Heart left ventricle (tissue), 16 donors: Measurements from ENCODE around the gene SDC4. TPM values are rescaled to one million over a fixed set of nuclear protein-coding genes. Genes with fewer than 3 reads are reported as not detected.

Source experiments
- ATAC-seq, 4 donors: fragments of 200-7000 bp; cut with Tn5 transposase; one replicate each; pipeline ENCODE4 v1.9.1; 2020 to 2022; ENCODE audit warnings: moderate library complexity in 4 of 4, mild to moderate bottlenecking in 3 of 4, moderate number of reproducible peaks in 1 of 4
- DNase-seq, 5 donors: peaks; one replicate each; pipeline ENCODE4 v3.0.0-alpha.2; 2020
- H3K27ac ChIP-seq, 12 donors: fragments of 200-600 bp; sonication (generic) in 4 of 12; one replicate each; pipeline versions ENCODE4 v1.5.0 to v1.8.0; 2016 to 2022; ENCODE audit warnings: mild to moderate bottlenecking in 2 of 12
- H3K27me3 ChIP-seq, 9 donors: fragments of 200-600 bp; sonication (generic) in 2 of 9; one replicate each; pipeline versions ENCODE4 v1.5.1 to v1.8.0; 2016 to 2022; ENCODE audit warnings: mild to moderate bottlenecking in 3 of 9
- H3K36me3 ChIP-seq, 9 donors: fragments of 200-600 bp; sonication (generic) in 2 of 9; one replicate each; pipeline versions ENCODE4 v1.5.0 to v1.8.0; 2018 to 2022; ENCODE audit warnings: mild to moderate bottlenecking in 2 of 9
- H3K4me1 ChIP-seq, 12 donors: fragments of 200-600 bp; sonication (generic) in 4 of 12; one replicate each; pipeline versions ENCODE4 v1.5.0 to v1.8.0; 2016 to 2022; ENCODE audit warnings: mild to moderate bottlenecking in 3 of 12
- H3K4me3 ChIP-seq, 12 donors: fragments of 200-600 bp; sonication (generic) in 4 of 12; one replicate each; pipeline versions ENCODE4 v1.5.0 to v1.8.0; 2017 to 2022; ENCODE audit warnings: mild to moderate bottlenecking in 9 of 12, moderate library complexity in 4 of 12
- H3K9me3 ChIP-seq, 12 donors: fragments of 200-600 bp; sonication (generic) in 4 of 12; one replicate each; pipeline versions ENCODE4 v1.5.0 to v1.8.0; 2016 to 2022; ENCODE audit warnings: mild to moderate bottlenecking in 1 of 12
- CTCF ChIP-seq, 12 donors: fragments of 200-600 bp; sonication (generic) in 4 of 12; IDR thresholded peaks; one replicate each; pipeline versions ENCODE4 v1.5.0 to v1.8.0; 2018 to 2022; ENCODE audit warnings: antibody characterized with exemption in 12 of 12, mild to moderate bottlenecking in 5 of 12
- POLR2A ChIP-seq, 2 donors: fragments of 450-650 bp; IDR thresholded peaks; one replicate each; pipeline ENCODE4 v1.6.1; 2017; ENCODE audit warnings: antibody characterized with exemption in 2 of 2, mild to moderate bottlenecking in 2 of 2, moderate library complexity in 2 of 2
- WGBS, 4 donors: extraction: QIAGEN DNeasy Blood & Tissue Kit in 2 of 4; methylation state at CpG; one replicate each; pipeline versions ENCODE4 v1.1.5 to v1.1.7; 2013 to 2018; 5-methylcytosine and 5-hydroxymethylcytosine counted together
- intact Hi-C, 10 donors: fragments of 100-400 bp; cut with DNase I; formaldehyde crosslinking; loops; one replicate each; pipeline versions ENCODE4 v1.11.1 to v1.14.2; 2022
- polyA plus RNA-seq, 2 donors: library from polyadenylated mRNA; stranded (reverse); fragments of 200-250 nt; gene quantifications; one replicate each; pipeline ENCODE4 v1.2.3, GENCODE V29; 2013
- total RNA-seq, 9 donors: library from RNA; depleted of rRNA in 2 of 9; stranded (reverse); fragments of >200 nt in 2 of 9; fragmentation: NEBNext Ultra II Directional in 3 of 9; extraction: Animal tissue kit (Norgen Biotek cat#: 25700) in 3 of 9; gene quantifications; one replicate each; pipeline versions ENCODE4 v1.1.0 to v1.2.4, GENCODE V29; 2016 to 2023
- donor health status: ischemic (EF 13 %, LVEDD 7.1; RV severe dilation, severe dysfunction).
- donor health status: healthy with polysubstance abuse.
- donor health status: DM: no; HTN: yes; CAD: no.
- donor health status: DM: no; HTN: no; CAD: no.
- donor health status: ischemic (EF 25% LVEDD 6.9; RV normal size, moderate dysfunction).
- donor health status: ischemic (EF 25% LVEDD 5.7; RV mildly dilated, moderate dysfunction).
- donor health status: healthy.
- donor health status: DM: yes; HTN: yes; CAD: no.
- donor health status: ischemic (EF 35%, LVEDD 5.7; RV mildly dilated, moderate dysfunction).
- donor health status: nonischemic (EF 11% LVEDD 7.7; RV severe dilation, severe dysfunction).
- donor health status: DM: yes; HTN: yes; CAD: no.
- donor health status: PGD.
- donor health status: ischemic (EF 29% LVEDD 5.4; RV normal size, mild dysfunction).
- donor health status: nonischemic (EF 23%, LVEDD 6.1; RV moderate dilation, normal function).

The SDC4 gene
- total and polyA plus RNA-seq, 11 donors = 44.3 to 140 (median 94.1) TPM

GRCh38 chr20:45392733-45393132 lies 44.5 kb upstream of the SDC4 start:
- H3K27ac ChIP-seq = no peak overlapping the region
- peaks cover 0 to 2% (median 0%) of the 10 kb centered on the region in 12 donors for H3K9me3 ChIP-seq
- no peaks in the 10 kb centered on the region for H3K36me3 ChIP-seq
- TF ChIP-seq CTCF (IDR thresholded peaks at IDR 0.05) (peak in 5 of 12 donors; percentile 5 to 33 (median 13)), POLR2A (IDR thresholded peaks at IDR 0.05) (no peak)
- no peaks in the 10 kb centered on the region for H3K4me1 ChIP-seq
- peak in 1 of 4 donors; percentile 42 for ATAC-seq
- no peaks in the 10 kb centered on the region for H3K27me3 ChIP-seq
- 79 to 89% (median 84%) methylated on average over 3 of the region's 3 CpGs for WGBS, 4 donors
- intact Hi-C loops = no loop called here
- no peak for DNase-seq
- no peak overlapping the region for H3K4me3 ChIP-seq

- Histone ChIP-seq H3K36me3 (no peaks in the 10 kb centered on the region), H3K9me3 (peaks cover 0 to 6% (median 0%) of the 10 kb centered on the region in 12 donors), H3K27ac (no peak overlapping the region), H3K27me3 (no peaks in the 10 kb centered on the region), H3K4me1 (no peaks in the 10 kb centered on the region), H3K4me3 (no peak overlapping the region)
- no peak for ATAC-seq
- WGBS, 4 donors = 60 to 79% (median 65%) methylated on average over 2 of the region's 2 CpGs
- no peak for DNase-seq
- no peak for TF ChIP-seq POLR2A (IDR thresholded peaks at IDR 0.05)
- no peak for TF ChIP-seq CTCF (IDR thresholded peaks at IDR 0.05)
- intact Hi-C loops = no loop called here
These were observed 43.3 kb upstream of the SDC4 start for GRCh38 chr20:45391559-45391958.

DNA sequence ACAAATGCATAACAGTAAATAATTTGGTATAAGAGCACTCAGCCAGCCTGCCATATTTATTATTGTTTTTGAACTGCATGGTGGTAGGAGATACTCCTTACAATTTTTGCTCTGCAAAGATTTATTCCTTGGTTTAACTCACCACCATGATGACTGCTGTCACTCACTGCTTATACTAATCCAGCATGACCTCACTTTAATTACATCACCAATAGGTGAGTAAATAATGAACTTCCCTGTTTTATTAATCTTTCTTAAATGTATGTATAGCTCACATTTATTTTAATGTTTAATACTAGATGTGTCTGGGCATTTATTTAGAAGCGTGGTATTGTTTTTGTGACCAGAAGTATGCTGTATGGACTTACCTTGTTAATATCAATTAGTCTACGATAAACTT lies 42.7 kb upstream of the SDC4 start:
- ATAC-seq (no peak), DNase-seq (no peak)
- WGBS, 4 donors = 95 to 98% (median 96%) methylated on average over 2 of the region's 2 CpGs
- Histone ChIP-seq H3K36me3 (no peaks in the 10 kb centered on the region), H3K9me3 (peaks cover 0 to 6% (median 0%) of the 10 kb centered on the region in 12 donors), H3K4me3 (no peak overlapping the region), H3K27ac (no peak overlapping the region), H3K27me3 (no peaks in the 10 kb centered on the region), H3K4me1 (no peaks in the 10 kb centered on the region)
- intact Hi-C loops = no loop called here
- TF ChIP-seq POLR2A (IDR thresholded peaks at IDR 0.05) (no peak), CTCF (IDR thresholded peaks at IDR 0.05) (no peak)

- peaks cover 0 to 6% (median 0%) of the 10 kb centered on the region in 12 donors for H3K9me3 ChIP-seq
- intact Hi-C loops = no loop called here
- H3K4me1 ChIP-seq = no peaks in the 10 kb centered on the region
- no peaks in the 10 kb centered on the region for H3K27me3 ChIP-seq
- no peak overlapping the region for H3K4me3 ChIP-seq
- WGBS, 4 donors = 90 to 96% (median 95%) methylated on average over 1 of the region's 1 CpG
- TF ChIP-seq CTCF (IDR thresholded peaks at IDR 0.05) = no peak
- no peak for TF ChIP-seq POLR2A (IDR thresholded peaks at IDR 0.05)
- no peak for ATAC-seq
- no peak for DNase-seq
- H3K36me3 ChIP-seq = no peaks in the 10 kb centered on the region
- H3K27ac ChIP-seq = no peak overlapping the region
These were observed 39.0 kb upstream of the SDC4 start for GRCh38 chr20:45387274-45387673.
